Activated CD4-positive, alpha-beta T cell treated with anti-CD3 and anti-CD28 coated beads, Interleukin-2, amount 10 ng/mL, durations not matched to agents 24 days and 14 days (primary cell): ENCODE measurements around the gene MOB3A. TPM values are rescaled to one million over a fixed set of nuclear protein-coding genes. Genes with fewer than 3 reads are reported as not detected.

Source experiments
- DNase-seq: peaks from one replicate; pipeline ENCODE4 v3.0.0; 2022
- H3K27ac Mint-ChIP-seq: one replicate; pipeline ENCODE4 v1.8.0; 2022; ENCODE audit warnings: mild to moderate bottlenecking, mixed read lengths
- H3K27me3 Mint-ChIP-seq: one replicate; pipeline ENCODE4 v1.8.0; 2022; ENCODE audit warnings: mixed read lengths
- H3K36me3 Mint-ChIP-seq: one replicate; pipeline ENCODE4 v1.8.0; 2022; ENCODE audit warnings: low read depth, mild to moderate bottlenecking, mixed read lengths
- H3K4me1 Mint-ChIP-seq: one replicate; pipeline ENCODE4 v1.8.0; 2021; ENCODE audit warnings: mixed read lengths
- H3K4me3 Mint-ChIP-seq: one replicate; pipeline ENCODE4 v1.8.0; 2022; ENCODE audit warnings: mild to moderate bottlenecking, moderate library complexity, mixed read lengths
- H3K9me3 Mint-ChIP-seq: one replicate; pipeline ENCODE4 v1.8.0; 2021; ENCODE audit warnings: mixed read lengths
- intact Hi-C: fragments of 100-400 bp; cut with micrococcal nuclease; formaldehyde crosslinking; loops from one replicate; pipeline ENCODE4 v1.15.1; 2023
- total RNA-seq: library from RNA; stranded (reverse); gene quantifications from 2 replicates; pipeline ENCODE4 v1.2.3, GENCODE V29; 2022

MOB3A gene
- total RNA-seq, 1 donor from 2014 or later: 185 TPM

- H3K36me3 Mint-ChIP-seq: peaks cover 7% of the 10 kb centered on the region
- H3K27ac Mint-ChIP-seq: no peak overlapping the region
- H3K4me1 Mint-ChIP-seq: peaks cover 25% of the 10 kb centered on the region
- intact Hi-C loops: no loop called here
- H3K4me3 Mint-ChIP-seq: no peak overlapping the region
- H3K27me3 Mint-ChIP-seq: no peaks in the 10 kb centered on the region
- no peak for DNase-seq
- H3K9me3 Mint-ChIP-seq: peaks cover 3% of the 10 kb centered on the region
These were observed 62.9 kb downstream of the MOB3A start for GRCh38 chr19:2033115-2033824.

GRCh38 chr19:2032296-2032941, 63.7 kb downstream of the MOB3A start:
- peak; percentile 79 for DNase-seq
- intact Hi-C loops: no loop called here
- H3K36me3 Mint-ChIP-seq: peaks cover 2% of the 10 kb centered on the region
- H3K27me3 Mint-ChIP-seq: no peaks in the 10 kb centered on the region
- peak overlapping the region; percentile 63 for H3K4me3 Mint-ChIP-seq
- peaks cover 25% of the 10 kb centered on the region for H3K4me1 Mint-ChIP-seq
- H3K27ac Mint-ChIP-seq: peak overlapping the region; percentile 84
- H3K9me3 Mint-ChIP-seq: peaks cover 3% of the 10 kb centered on the region

- no peak for DNase-seq
- intact Hi-C loops: no loop called here
- Mint-ChIP-seq H3K4me3 (no peak overlapping the region), H3K36me3 (peaks cover 2% of the 10 kb centered on the region), H3K27me3 (peaks cover 2% of the 10 kb centered on the region), H3K27ac (no peak overlapping the region), H3K4me1 (peaks cover 7% of the 10 kb centered on the region), H3K9me3 (no peaks in the 10 kb centered on the region)
These were observed 68.8 kb downstream of the MOB3A start for GRCh38 chr19:2027361-2027760.

- Mint-ChIP-seq H3K4me3 (no peak overlapping the region), H3K36me3 (peaks cover 2% of the 10 kb centered on the region), H3K27me3 (peaks cover 3% of the 10 kb centered on the region), H3K27ac (no peak overlapping the region), H3K4me1 (peaks cover 1% of the 10 kb centered on the region), H3K9me3 (no peaks in the 10 kb centered on the region)
- no peak for DNase-seq
- intact Hi-C loops: no loop called here
These were observed 69.4 kb downstream of the MOB3A start for GRCh38 chr19:2026770-2027169.

GRCh38 chr19:2022289-2022688, 73.8 kb downstream of the MOB3A start:
- intact Hi-C loops: no loop called here
- no peak overlapping the region for H3K27ac Mint-ChIP-seq
- H3K36me3 Mint-ChIP-seq: peaks cover 2% of the 10 kb centered on the region
- H3K27me3 Mint-ChIP-seq: peaks cover 3% of the 10 kb centered on the region
- DNase-seq: no peak
- H3K4me3 Mint-ChIP-seq: no peak overlapping the region
- H3K9me3 Mint-ChIP-seq: no peaks in the 10 kb centered on the region
- peaks cover 3% of the 10 kb centered on the region for H3K4me1 Mint-ChIP-seq

GRCh38 chr19:2021453-2022140, 74.5 kb downstream of the MOB3A start:
- intact Hi-C loops: no loop called here
- H3K27me3 Mint-ChIP-seq: peaks cover 3% of the 10 kb centered on the region
- no peak overlapping the region for H3K4me3 Mint-ChIP-seq
- H3K9me3 Mint-ChIP-seq: no peaks in the 10 kb centered on the region
- peaks cover 2% of the 10 kb centered on the region for H3K36me3 Mint-ChIP-seq
- no peak overlapping the region for H3K27ac Mint-ChIP-seq
- H3K4me1 Mint-ChIP-seq: peaks cover 3% of the 10 kb centered on the region
- DNase-seq: no peak

Other genes starting within 250 kb of the MOB3A start
- gene REXO1, start 247.8 kb downstream of the MOB3A start, total RNA-seq: 56.3 and 61.4 TPM in 2 replicates
- 37.0 and 38.1 TPM in 2 replicates for gene KLF16, start 232.7 kb downstream of the MOB3A start, total RNA-seq
- 104 and 107 TPM in 2 replicates for gene ABHD17A, start 210.8 kb downstream of the MOB3A start, total RNA-seq
- 8.8 and 10.6 TPM in 2 replicates for gene ADAT3, start 190.9 kb downstream of the MOB3A start, total RNA-seq
- 39.2 and 42.4 TPM in 2 replicates for gene SCAMP4, start 190.9 kb downstream of the MOB3A start, total RNA-seq
- 91.7 and 92.8 TPM in 2 replicates for gene CSNK1G2, start 155.2 kb downstream of the MOB3A start, total RNA-seq
- 25.8 and 30.2 TPM in 2 replicates for gene BTBD2, start 80.6 kb downstream of the MOB3A start, total RNA-seq
- 159 and 169 TPM in 2 replicates for gene MKNK2, start 45.1 kb downstream of the MOB3A start, total RNA-seq
- 9.5 and 10.0 TPM in 2 replicates for gene IZUMO4, start 589 bp upstream of the MOB3A start, total RNA-seq
- gene AP3D1, start 55.2 kb upstream of the MOB3A start, total RNA-seq: 104 and 113 TPM in 2 replicates
- 127 and 137 TPM in 2 replicates for gene DOT1L, start 67.6 kb upstream of the MOB3A start, total RNA-seq
- gene PLEKHJ1, start 140.0 kb upstream of the MOB3A start, total RNA-seq: 70.5 and 71.6 TPM in 2 replicates
- 159 and 171 TPM in 2 replicates for gene SF3A2, start 140.5 kb upstream of the MOB3A start, total RNA-seq
- 4.0 and 5.1 TPM in 2 replicates for gene AMH, start 153.0 kb upstream of the MOB3A start, total RNA-seq
- 0.40 and 0.91 TPM in 2 replicates for gene JSRP1, start 160.1 kb upstream of the MOB3A start, total RNA-seq
- 0.09 TPM in 1 of 2 replicates, not detected in the other for gene PEAK3, start 185.8 kb upstream of the MOB3A start, total RNA-seq
- 0.09 and 0.26 TPM in 2 replicates for gene LINGO3, start 211.8 kb upstream of the MOB3A start, total RNA-seq
- 190 and 192 TPM in 2 replicates for gene LSM7, start 232.3 kb upstream of the MOB3A start, total RNA-seq
- gene SPPL2B, start 232.4 kb upstream of the MOB3A start, total RNA-seq: 69.7 and 69.8 TPM in 2 replicates